ENCODE data around the gene AGAP1. TPM values are rescaled to one million over a fixed set of nuclear protein-coding genes. Genes with fewer than 3 reads are reported as not detected.
A peak's percentile ranks its signal among the peaks of the same experiment; 100 is the strongest.

The AGAP1 gene
- total RNA-seq, 1 donor from 2014 or later, result 46.3 TPM

DNA sequence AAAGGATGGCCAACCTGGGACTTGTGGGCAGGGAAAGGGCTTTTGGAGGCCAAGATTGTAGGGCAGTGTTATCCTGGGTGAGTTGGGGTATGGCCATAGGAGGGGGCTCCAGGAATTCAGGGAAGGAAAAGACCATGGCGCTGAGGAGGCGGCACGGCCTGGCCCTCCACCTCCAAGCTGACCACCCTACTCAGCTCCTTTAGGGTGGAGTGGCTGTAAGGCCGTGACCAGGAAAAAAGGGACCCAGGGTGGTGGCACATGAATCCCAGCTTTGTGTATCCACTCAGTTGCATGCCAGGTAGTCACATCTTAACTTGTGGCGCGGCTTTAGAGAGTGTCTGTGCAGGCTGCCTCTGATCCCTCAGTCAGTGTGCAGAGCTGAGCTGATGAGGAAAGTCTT lies 168.1 kb downstream of the AGAP1 start:
- DNase-seq (ENCODE audit: extremely low spot score, unreplicated experiment), result no peak
- H3K9me3 Mint-ChIP-seq, result no peaks in the 10 kb centered on the region
- H3K27me3 Mint-ChIP-seq, result peaks cover 12% of the 10 kb centered on the region
- H3K27ac Mint-ChIP-seq, result peak overlapping the region; percentile 48
- TF ChIP-seq, protein P1, sequence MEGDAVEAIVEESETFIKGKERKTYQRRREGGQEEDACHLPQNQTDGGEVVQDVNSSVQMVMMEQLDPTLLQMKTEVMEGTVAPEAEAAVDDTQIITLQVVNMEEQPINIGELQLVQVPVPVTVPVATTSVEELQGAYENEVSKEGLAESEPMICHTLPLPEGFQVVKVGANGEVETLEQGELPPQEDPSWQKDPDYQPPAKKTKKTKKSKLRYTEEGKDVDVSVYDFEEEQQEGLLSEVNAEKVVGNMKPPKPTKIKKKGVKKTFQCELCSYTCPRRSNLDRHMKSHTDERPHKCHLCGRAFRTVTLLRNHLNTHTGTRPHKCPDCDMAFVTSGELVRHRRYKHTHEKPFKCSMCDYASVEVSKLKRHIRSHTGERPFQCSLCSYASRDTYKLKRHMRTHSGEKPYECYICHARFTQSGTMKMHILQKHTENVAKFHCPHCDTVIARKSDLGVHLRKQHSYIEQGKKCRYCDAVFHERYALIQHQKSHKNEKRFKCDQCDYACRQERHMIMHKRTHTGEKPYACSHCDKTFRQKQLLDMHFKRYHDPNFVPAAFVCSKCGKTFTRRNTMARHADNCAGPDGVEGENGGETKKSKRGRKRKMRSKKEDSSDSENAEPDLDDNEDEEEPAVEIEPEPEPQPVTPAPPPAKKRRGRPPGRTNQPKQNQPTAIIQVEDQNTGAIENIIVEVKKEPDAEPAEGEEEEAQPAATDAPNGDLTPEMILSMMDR (conservative IDR thresholded peaks at IDR 0.05), result no peak
- peaks cover 57% of the 10 kb centered on the region for H3K4me1 Mint-ChIP-seq (ENCODE audit: unreplicated experiment)
- no peak overlapping the region for H3K4me3 Mint-ChIP-seq
- no peaks in the 10 kb centered on the region for H3K36me3 Mint-ChIP-seq

DNA sequence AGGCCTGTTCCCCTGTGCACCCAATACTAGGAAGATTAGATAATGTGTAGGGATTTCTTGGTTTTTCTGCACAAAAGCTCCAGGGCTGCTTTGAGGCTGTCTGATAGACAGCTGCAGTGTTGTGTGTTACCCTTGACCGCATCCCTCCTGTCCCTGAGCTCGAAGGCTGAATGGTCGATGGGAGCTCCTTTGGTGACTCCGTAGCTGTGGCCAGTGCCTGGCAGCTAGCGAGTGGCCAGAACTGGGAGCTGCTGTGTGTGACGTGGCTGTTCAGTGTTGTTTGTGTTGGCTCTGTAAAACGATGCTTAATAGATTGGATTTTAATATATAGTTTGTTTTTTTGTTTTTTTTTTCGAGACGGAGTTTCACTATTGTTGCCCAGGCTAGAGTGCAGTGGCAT lies 170.0 kb downstream of the AGAP1 start:
- Mint-ChIP-seq H3K4me1 (ENCODE audit: unreplicated experiment) (peaks cover 46% of the 10 kb centered on the region), H3K36me3 (no peaks in the 10 kb centered on the region), H3K9me3 (no peaks in the 10 kb centered on the region), H3K4me3 (no peak overlapping the region), H3K27ac (no peak overlapping the region), H3K27me3 (peaks cover 12% of the 10 kb centered on the region)
- TF ChIP-seq, protein P1 (conservative IDR thresholded peaks at IDR 0.05), result no peak
- DNase-seq (ENCODE audit: extremely low spot score, unreplicated experiment), result no peak

DNA sequence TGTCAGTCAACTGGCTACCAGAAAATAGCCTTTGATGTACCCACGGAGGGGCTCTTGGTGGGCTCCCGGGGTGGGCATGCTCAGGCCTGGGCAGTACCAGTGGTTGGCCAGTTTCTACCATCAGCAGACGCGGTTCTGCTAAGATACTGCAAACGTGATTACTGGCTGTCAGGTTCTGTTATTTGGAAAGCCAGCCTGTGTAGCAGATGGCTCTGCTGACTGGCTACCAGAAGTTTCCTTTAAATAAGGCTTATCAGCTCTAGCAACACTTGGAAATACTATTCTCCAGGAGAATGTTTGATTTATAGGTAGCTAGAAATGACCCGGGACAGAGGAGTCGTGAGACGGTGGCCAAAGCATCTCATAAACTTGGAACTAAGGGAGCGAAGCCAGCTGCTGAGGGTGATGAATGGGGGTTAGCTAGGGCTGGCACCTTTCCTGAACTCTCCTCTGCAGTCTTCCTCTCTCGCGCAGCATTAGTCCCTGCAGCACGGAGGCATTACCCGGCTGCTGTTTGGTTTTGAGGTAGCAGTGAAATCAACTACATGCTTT lies 171.9 kb downstream of the AGAP1 start:
- peaks cover 7% of the 10 kb centered on the region for H3K27me3 Mint-ChIP-seq
- no peak for DNase-seq (ENCODE audit: extremely low spot score, unreplicated experiment)
- H3K27ac Mint-ChIP-seq, result peak overlapping the region; percentile 53
- H3K4me3 Mint-ChIP-seq, result peak overlapping the region; percentile 82
- H3K9me3 Mint-ChIP-seq, result no peaks in the 10 kb centered on the region
- TF ChIP-seq, protein P1 (conservative IDR thresholded peaks at IDR 0.05), result no peak
- H3K36me3 Mint-ChIP-seq, result no peaks in the 10 kb centered on the region
- peaks cover 31% of the 10 kb centered on the region for H3K4me1 Mint-ChIP-seq (ENCODE audit: unreplicated experiment)

DNA sequence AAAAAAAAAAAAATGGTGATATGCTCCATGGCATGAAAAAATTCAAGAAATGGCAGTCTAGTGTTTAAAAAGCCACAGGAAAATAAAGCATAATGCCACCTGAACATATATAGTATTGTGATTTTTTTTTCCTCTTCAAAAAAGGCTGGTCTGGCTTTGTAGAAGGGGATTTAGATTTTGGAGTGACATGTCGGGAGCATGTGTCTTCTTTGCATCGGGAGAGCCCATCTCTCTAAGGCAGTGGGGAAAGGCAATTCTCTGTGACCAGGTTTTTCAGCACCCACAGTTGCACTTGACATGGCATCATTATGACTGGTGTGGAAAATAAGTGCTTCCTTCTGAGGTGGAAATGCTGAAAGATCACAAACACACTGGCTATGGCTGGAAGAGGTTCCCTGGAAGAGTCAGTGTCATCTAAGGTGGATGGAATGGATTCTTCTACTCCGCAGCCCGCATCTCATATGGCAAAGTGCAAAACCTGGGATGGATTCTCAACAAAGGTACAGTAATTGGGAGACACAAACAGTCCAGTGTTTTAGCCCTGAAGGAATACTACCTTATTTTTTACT lies 172.5 kb downstream of the AGAP1 start:
- Mint-ChIP-seq H3K27ac (peak overlapping the region; percentile 53), H3K27me3 (peaks cover 3% of the 10 kb centered on the region), H3K4me1 (ENCODE audit: unreplicated experiment) (peaks cover 25% of the 10 kb centered on the region), H3K4me3 (peak overlapping the region; percentile 82), H3K36me3 (no peaks in the 10 kb centered on the region), H3K9me3 (no peaks in the 10 kb centered on the region)
- no peak for DNase-seq (ENCODE audit: extremely low spot score, unreplicated experiment)
- TF ChIP-seq, protein P1 (conservative IDR thresholded peaks at IDR 0.05), result no peak

DNA sequence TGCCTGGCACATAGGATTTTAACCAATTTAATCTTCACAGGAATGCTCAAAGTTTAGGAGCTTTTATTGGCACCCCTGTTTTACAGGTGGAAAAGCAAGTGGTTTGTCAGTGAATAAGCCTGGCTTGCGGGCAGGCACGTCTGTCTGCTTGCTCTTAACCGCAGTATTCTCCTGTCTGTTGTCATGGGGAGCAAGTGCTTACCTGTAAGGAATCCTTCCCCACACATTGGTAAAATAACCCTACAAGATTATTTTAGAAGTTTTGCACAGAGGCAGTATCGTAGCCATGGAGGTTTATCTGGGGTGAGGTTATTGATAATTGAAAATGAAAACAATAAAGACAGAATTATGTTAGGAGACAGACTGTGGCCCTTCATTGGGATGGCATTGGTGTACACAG lies 174.9 kb downstream of the AGAP1 start:
- TF ChIP-seq, protein P1 (conservative IDR thresholded peaks at IDR 0.05), result no peak
- Mint-ChIP-seq H3K4me3 (peak overlapping the region; percentile 84), H3K27me3 (peaks cover 22% of the 10 kb centered on the region), H3K36me3 (no peaks in the 10 kb centered on the region), H3K27ac (peak overlapping the region; percentile 69), H3K4me1 (ENCODE audit: unreplicated experiment) (peaks cover 29% of the 10 kb centered on the region), H3K9me3 (no peaks in the 10 kb centered on the region)
- no peak for DNase-seq (ENCODE audit: extremely low spot score, unreplicated experiment)

All from type B pancreatic cell (in vitro differentiated cells).